AG10803 (cell line): ENCODE results near the gene SLC15A5.

Experiments used
- DNase-seq: peaks from one replicate; pipeline ENCODE4 v3.0.0; 2010; ENCODE audit warnings: low read depth
- H3K4me3 ChIP-seq: 2 replicates; pipeline ENCODE4 v1.5.1; 2011; ENCODE audit warnings: mild to moderate bottlenecking, low read length, control low read depth
- CTCF ChIP-seq: conservative IDR thresholded peaks from 2 replicates; pipeline ENCODE4 v1.5.1; 2011; ENCODE audit warnings: mild to moderate bottlenecking, low read length, control low read depth, inconsistent platforms

SLC15A5 gene

GRCh38 chr12:16221776-16222175 is 55.7 kb downstream of the SLC15A5 start:
- no peak for DNase-seq
- H3K4me3 ChIP-seq = no peak overlapping the region
- TF ChIP-seq CTCF = no peak

- no peak overlapping the region for H3K4me3 ChIP-seq
- DNase-seq = no peak
- TF ChIP-seq CTCF = no peak
Measured at GRCh38 chr12:16220120-16220519, 57.4 kb downstream of the SLC15A5 start.

- H3K4me3 ChIP-seq = no peak overlapping the region
- no peak for TF ChIP-seq CTCF
- DNase-seq = no peak
Measured at GRCh38 chr12:16218934-16219751, 58.3 kb downstream of the SLC15A5 start.

GRCh38 chr12:16218234-16218633 is 59.3 kb downstream of the SLC15A5 start:
- no peak for TF ChIP-seq CTCF
- DNase-seq = no peak
- no peak overlapping the region for H3K4me3 ChIP-seq

- DNase-seq = no peak
- H3K4me3 ChIP-seq = no peak overlapping the region
- no peak for TF ChIP-seq CTCF
Measured at GRCh38 chr12:16211731-16212130, 65.8 kb downstream of the SLC15A5 start.

GRCh38 chr12:16198884-16199283 is 78.6 kb downstream of the SLC15A5 start:
- no peak for TF ChIP-seq CTCF
- H3K4me3 ChIP-seq = no peak overlapping the region
- no peak for DNase-seq

GRCh38 chr12:16197600-16197999 is 79.9 kb downstream of the SLC15A5 start:
- no peak for DNase-seq
- no peak overlapping the region for H3K4me3 ChIP-seq
- TF ChIP-seq CTCF = no peak
